HCT116 (cell line): ENCODE results near the gene SDK2. TPM values are rescaled to one million over a fixed set of nuclear protein-coding genes. Genes with fewer than 3 reads are reported as not detected.

Experiments
- ATAC-seq: fragments of 200-7000 bp; cut with Tn5 transposase; 2 replicates; pipeline ENCODE4 v1.9.1; 2020; ENCODE audit warnings: mild to moderate bottlenecking, moderate library complexity
- BruUV-seq: library from RNA; stranded (reverse); fragments of 400-500 nt; replicated peaks from 2 replicates; lab custom pipeline; 2021; lab: Mats Ljungman, UMichigan
- CTCF ChIA-PET: fragments of 300-600 bp; sonication (Branson Sonifier 250); formaldehyde crosslinking; loops from one replicate; lab custom pipeline; 2021; ENCODE audit warnings: antibody characterized with exemption; lab: Charles Lee
- POLR2A ChIA-PET: fragments of 300-600, 350-600 bp; sonication (Branson Sonifier 250); formaldehyde crosslinking; loops from one replicate; lab custom pipeline; 2021; ENCODE audit warnings: antibody characterized with exemption; lab: Charles Lee
- RAD21 ChIA-PET, 2 experiments: fragments of 300-600 bp; sonication (Branson Sonifier 250); formaldehyde crosslinking; loops; one replicate each; lab custom pipeline; 2023; ENCODE audit warnings: low total read pairs in 2 of 2; ENCODE audit not compliant: uncharacterized antibody in 2 of 2, unreplicated experiment in 2 of 2, low non-redundant PET in 1 of 2; lab: Charles Lee
- DNase-seq: peaks from one replicate; pipeline ENCODE4 v3.0.0-alpha.2; 2010; ENCODE audit warnings: low read depth, low spot score
- H2AFZ ChIP-seq: fragments of 200-600 bp; shearing (Covaris generic), sonication (generic); 2 replicates; pipeline ENCODE4 v1.6.1; 2017; ENCODE audit warnings: low read depth, mixed run types, mixed read lengths, antibody characterized with exemption, low read length; ENCODE audit not compliant: poor library complexity, severe bottlenecking
- H3K27ac ChIP-seq: 2 replicates; pipeline ENCODE4 v1.5.1; 2012; ENCODE audit warnings: low read depth, low read length
- H3K27me3 ChIP-seq: fragments of 200-600 bp; sonication (generic); 2 replicates; pipeline ENCODE4 v1.6.1; 2016; ENCODE audit warnings: mixed run types, low read length, mixed read lengths; ENCODE audit not compliant: insufficient read depth
- H3K36me3 ChIP-seq, 2 experiments: fragments of 200-500 bp in 1 of 2; fragments of 200-600 bp in 1 of 2; sonication (Bioruptor generic) in 1 of 2; sonication (generic) in 1 of 2; 2 replicates each; pipeline versions ENCODE4 v1.5.1 to v1.6.1; 2014 to 2016; ENCODE audit warnings: low read length in 2 of 2, inconsistent platforms in 1 of 2, mixed read lengths in 1 of 2, mixed run types in 1 of 2; ENCODE audit not compliant: insufficient read depth in 2 of 2, control insufficient read depth in 1 of 2
- H3K4me1 ChIP-seq, 2 experiments: fragments of 200-600 bp in 1 of 2; sonication (generic) in 1 of 2; 2 replicates each; pipeline versions ENCODE4 v1.5.1 to v1.6.1; 2012 to 2017; ENCODE audit warnings: low read length in 2 of 2, inconsistent platforms in 1 of 2, mild to moderate bottlenecking in 1 of 2, mixed read lengths in 1 of 2, mixed run types in 1 of 2, moderate library complexity in 1 of 2; ENCODE audit not compliant: insufficient read depth in 2 of 2, control insufficient read depth in 1 of 2
- H3K4me2 ChIP-seq: fragments of 200-600 bp; sonication (generic); 2 replicates; pipeline ENCODE4 v1.6.1; 2017; ENCODE audit warnings: mixed run types, low read length, mixed read lengths
- H3K4me3 ChIP-seq, 2 experiments: fragments of 200-600 bp in 1 of 2; sonication (generic) in 1 of 2; replicated peaks in 1 of 2; 2 replicates each; pipeline ENCODE4 v1.5.1; 2011 to 2016; ENCODE audit warnings: low read length in 2 of 2, control low read depth in 1 of 2, low read depth in 1 of 2, mild to moderate bottlenecking in 1 of 2, mixed read lengths in 1 of 2, mixed run types in 1 of 2
- H3K79me2 ChIP-seq: fragments of 200-600 bp; sonication (generic); 2 replicates; pipeline ENCODE4 v1.6.1; 2017; ENCODE audit warnings: mild to moderate bottlenecking, mixed run types, low read length, moderate library complexity, mixed read lengths; ENCODE audit not compliant: insufficient read depth
- H3K9ac ChIP-seq: fragments of 200-600 bp; sonication (generic); 2 replicates; pipeline ENCODE4 v1.6.1; 2016; ENCODE audit warnings: low read length, mixed read lengths
- H3K9me2 ChIP-seq: fragments of 200-600 bp; sonication (generic), shearing (Covaris generic); 2 replicates; pipeline ENCODE4 v1.6.1; 2017; ENCODE audit warnings: mixed run types, mild to moderate bottlenecking, moderate library complexity; ENCODE audit not compliant: insufficient read depth
- H3K9me3 ChIP-seq, 2 experiments: fragments of 200-500 bp in 1 of 2; fragments of 200-600 bp in 1 of 2; sonication (Bioruptor generic) in 1 of 2; sonication (generic) in 1 of 2; 2 replicates each; pipeline ENCODE4 v1.6.1; 2014 to 2017; ENCODE audit warnings: low read length in 2 of 2, mixed read lengths in 2 of 2, inconsistent platforms in 1 of 2, low read depth in 1 of 2, mild to moderate bottlenecking in 1 of 2, mixed run types in 1 of 2, moderate library complexity in 1 of 2; ENCODE audit not compliant: control insufficient read depth in 1 of 2, insufficient read depth in 1 of 2
- H4K20me1 ChIP-seq: fragments of 200-600 bp; sonication (generic), shearing (Covaris generic); 2 replicates; pipeline ENCODE4 v1.6.1; 2017; ENCODE audit warnings: mixed run types, mild to moderate bottlenecking, moderate library complexity; ENCODE audit not compliant: insufficient read depth
- ATF3 ChIP-seq: IDR thresholded peaks from 2 replicates; pipeline ENCODE4 v1.6.1; 2012
- ELF1 ChIP-seq: IDR thresholded peaks from 2 replicates; pipeline ENCODE4 v1.6.1; 2012; ENCODE audit warnings: low read depth, borderline replicate concordance
- EZH2phosphoT487 ChIP-seq: fragments of 200-600 bp; IDR thresholded peaks from 2 replicates; pipeline ENCODE4 v1.6.1; 2018; ENCODE audit warnings: antibody characterized with exemption, borderline replicate concordance
- REST ChIP-seq: IDR thresholded peaks from 2 replicates; pipeline ENCODE4 v1.6.1; 2012; ENCODE audit warnings: low read depth
- SP1 ChIP-seq: IDR thresholded peaks from 2 replicates; pipeline ENCODE4 v1.6.1; 2012; ENCODE audit warnings: low read depth
- SRF ChIP-seq: IDR thresholded peaks from 2 replicates; pipeline ENCODE4 v1.6.1; 2012; ENCODE audit warnings: low read depth
- TCF7L2 ChIP-seq: IDR thresholded peaks from 2 replicates; pipeline ENCODE4 v1.7.0; 2011; ENCODE audit warnings: borderline replicate concordance, inconsistent platforms; ENCODE audit not compliant: insufficient read depth, insufficient read length; ENCODE audit errors: extremely low read depth
- YY1 ChIP-seq: IDR thresholded peaks from 2 replicates; pipeline ENCODE4 v1.6.1; 2011; ENCODE audit warnings: low read length, low read depth, moderate library complexity, mild to moderate bottlenecking; ENCODE audit not compliant: insufficient replicate concordance; ENCODE audit errors: extremely low read depth
- intact Hi-C: fragments of 100-400 bp; cut with micrococcal nuclease; formaldehyde crosslinking; loops from 2 replicates; pipeline ENCODE4 v1.10.0; 2022
- total RNA-seq: library from RNA; stranded (reverse); gene quantifications from one replicate; pipeline ENCODE4 v1.2.1, GENCODE V29; 2021; ENCODE audit not compliant: unreplicated experiment

Gene SDK2
- total RNA-seq, 1 experiment from 2014 or later, result 0.10 TPM

- no TSS peak for BruUV-seq
- no peaks in the 10 kb centered on the region for H4K20me1 ChIP-seq
- intact Hi-C loops, result no loop called here
- ChIA-PET POLR2A (no interaction called here), RAD21 (no interaction called here), CTCF (no interaction called here)
- ATAC-seq (0 out of 2 replicates have a peak, but pooled peaks have one; percentile 30), DNase-seq (no peak)
- no peak overlapping the region for H2AFZ ChIP-seq
- H3K9me2 ChIP-seq, result no peaks in the 10 kb centered on the region
- H3K9ac ChIP-seq, result no peak overlapping the region
- H3K4me2 ChIP-seq, result no peak overlapping the region
- no peaks in the 10 kb centered on the region for H3K79me2 ChIP-seq
- no peak overlapping the region for H3K4me3 ChIP-seq
- H3K9me3 ChIP-seq, result no peaks in the 10 kb centered on the region
- no peak overlapping the region for H3K27ac ChIP-seq
- H3K36me3 ChIP-seq, result no peaks in the 10 kb centered on the region
- no peaks in the 10 kb centered on the region for H3K4me1 ChIP-seq
- peaks cover 21% of the 10 kb centered on the region for H3K27me3 ChIP-seq
- TF ChIP-seq EZH2phosphoT487, result no peak
- no peak for TF ChIP-seq REST
- TF ChIP-seq ELF1, result no peak
- TF ChIP-seq, all 23 proteins: peak for 0
These were observed 90.9 kb downstream of the SDK2 start for GRCh38 chr17:73553311-73553710.

GRCh38 chr17:73552300-73553048 is 91.8 kb downstream of the SDK2 start:
- no peaks in the 10 kb centered on the region for H3K79me2 ChIP-seq
- H3K9me2 ChIP-seq, result no peaks in the 10 kb centered on the region
- no peaks in the 10 kb centered on the region for H3K9me3 ChIP-seq
- intact Hi-C loops, result no loop called here
- no peak overlapping the region for H2AFZ ChIP-seq
- TF ChIP-seq SP1 (no peak), ELF1 (no peak), ATF3 (no peak), TCF7L2 (no peak), REST (no peak), SRF (no peak), YY1 (no peak)
- RAD21 ChIA-PET, result no interaction called here
- no peak overlapping the region for H3K4me2 ChIP-seq
- H4K20me1 ChIP-seq, result no peaks in the 10 kb centered on the region
- no peak overlapping the region for H3K4me3 ChIP-seq
- H3K9ac ChIP-seq, result no peak overlapping the region
- no peak overlapping the region for H3K27ac ChIP-seq
- POLR2A ChIA-PET, result no interaction called here
- no peaks in the 10 kb centered on the region for H3K4me1 ChIP-seq
- H3K27me3 ChIP-seq, result peaks cover 14% of the 10 kb centered on the region; the same call in 1 of the 2 replicates
- CTCF ChIA-PET, result no interaction called here
- no peaks in the 10 kb centered on the region for H3K36me3 ChIP-seq
- BruUV-seq, result no TSS peak
- DNase-seq (no peak), ATAC-seq (no peak)
